DND-41 (cell line): Measurements from ENCODE around the gene DENND6A.
"Not testable (repeated sequence)": the region's sequence is repeated elsewhere in the genome, so short reads cannot be mapped to it uniquely, and the experiment has no call there.

Experiments
- ATAC-seq: fragments of 200-7000 bp; cut with Tn5 transposase; 3 replicates; pipeline ENCODE4 v1.9.1; 2021; ENCODE audit warnings: low read depth; ENCODE audit not compliant: insufficient read depth
- DNase-seq: peaks from one replicate; pipeline ENCODE4 v3.0.0-alpha.2; 2020
- H2AFZ ChIP-seq: 2 replicates; pipeline ENCODE4 v1.6.0; 2012; ENCODE audit warnings: low read depth, low read length
- H3K27ac ChIP-seq: 2 replicates; pipeline ENCODE4 v1.5.1; 2012; ENCODE audit warnings: low read length, inconsistent platforms
- H3K27me3 ChIP-seq: fragments of 200-600 bp; sonication (generic); 2 replicates; pipeline ENCODE4 v1.6.0; 2012; ENCODE audit warnings: low read length, mild to moderate bottlenecking, inconsistent platforms; ENCODE audit not compliant: insufficient read depth, poor library complexity
- H3K36me3 ChIP-seq: 2 replicates; pipeline ENCODE4 v1.5.1; 2012; ENCODE audit warnings: low read length, inconsistent platforms; ENCODE audit not compliant: insufficient read depth
- H3K4me1 ChIP-seq: 2 replicates; pipeline ENCODE4 v1.5.1; 2012; ENCODE audit warnings: mild to moderate bottlenecking, low read length; ENCODE audit not compliant: insufficient read depth
- H3K4me2 ChIP-seq: 2 replicates; pipeline ENCODE4 v1.6.0; 2012; ENCODE audit warnings: mild to moderate bottlenecking, moderate library complexity, low read length, inconsistent platforms; ENCODE audit not compliant: insufficient read depth
- H3K4me3 ChIP-seq, 2 experiments: fragments of 200-600 bp in 1 of 2; shearing (Covaris generic) in 1 of 2; 2 replicates each; pipeline ENCODE4 v1.5.1; 2012 to 2016; ENCODE audit warnings: inconsistent platforms in 2 of 2, low read length in 2 of 2, mild to moderate bottlenecking in 2 of 2, low read depth in 1 of 2, moderate library complexity in 1 of 2
- H3K79me2 ChIP-seq: 2 replicates; pipeline ENCODE4 v1.6.0; 2012; ENCODE audit warnings: low read length, inconsistent platforms; ENCODE audit not compliant: insufficient read depth
- H3K9ac ChIP-seq: 2 replicates; pipeline ENCODE4 v1.6.0; 2012; ENCODE audit warnings: low read depth, mild to moderate bottlenecking, inconsistent platforms, low read length, moderate library complexity
- H3K9me3 ChIP-seq: 2 replicates; pipeline ENCODE4 v1.5.1; 2012; ENCODE audit warnings: low read length, moderate library complexity, mild to moderate bottlenecking, inconsistent platforms; ENCODE audit not compliant: insufficient read depth, severe bottlenecking
- H4K20me1 ChIP-seq: 2 replicates; pipeline ENCODE4 v1.6.0; 2012; ENCODE audit warnings: low read length; ENCODE audit not compliant: insufficient read depth
- EZH2 ChIP-seq: IDR thresholded peaks from 3 replicates; pipeline ENCODE4 v1.6.1; 2012; ENCODE audit warnings: borderline replicate concordance, low read depth, mild to moderate bottlenecking, moderate library complexity, low read length, inconsistent platforms; ENCODE audit not compliant: severe bottlenecking
- TF ChIP-seq, protein P1 (sequence below): IDR thresholded peaks from 2 replicates; pipeline ENCODE4 v1.5.1; 2012; ENCODE audit warnings: borderline replicate concordance, low read length, moderate library complexity, mild to moderate bottlenecking; ENCODE audit not compliant: poor library complexity, severe bottlenecking; ENCODE audit errors: extremely low read depth

Gene DENND6A

GRCh38 chr3:57694146-57694545 lies 1.3 kb upstream of the DENND6A start:
- Histone ChIP-seq H3K27me3 (no peaks in the 10 kb centered on the region), H3K9me3 (no peaks in the 10 kb centered on the region), H2AFZ (peak overlapping the region; percentile 77), H3K4me3 (no peak overlapping the region), H4K20me1 (peaks cover 26% of the 10 kb centered on the region), H3K79me2 (peaks cover 46% of the 10 kb centered on the region), H3K4me2 (peak overlapping the region; percentile 83; the same call in 1 of the 2 replicates), H3K27ac (no peak overlapping the region), H3K9ac (no peak overlapping the region), H3K4me1 (peaks cover 38% of the 10 kb centered on the region), H3K36me3 (peaks cover 7% of the 10 kb centered on the region; the same call in 1 of the 2 replicates)
- ATAC-seq (no peak), DNase-seq (no peak)
- TF ChIP-seq EZH2 = no peak
- TF ChIP-seq, protein P1, sequence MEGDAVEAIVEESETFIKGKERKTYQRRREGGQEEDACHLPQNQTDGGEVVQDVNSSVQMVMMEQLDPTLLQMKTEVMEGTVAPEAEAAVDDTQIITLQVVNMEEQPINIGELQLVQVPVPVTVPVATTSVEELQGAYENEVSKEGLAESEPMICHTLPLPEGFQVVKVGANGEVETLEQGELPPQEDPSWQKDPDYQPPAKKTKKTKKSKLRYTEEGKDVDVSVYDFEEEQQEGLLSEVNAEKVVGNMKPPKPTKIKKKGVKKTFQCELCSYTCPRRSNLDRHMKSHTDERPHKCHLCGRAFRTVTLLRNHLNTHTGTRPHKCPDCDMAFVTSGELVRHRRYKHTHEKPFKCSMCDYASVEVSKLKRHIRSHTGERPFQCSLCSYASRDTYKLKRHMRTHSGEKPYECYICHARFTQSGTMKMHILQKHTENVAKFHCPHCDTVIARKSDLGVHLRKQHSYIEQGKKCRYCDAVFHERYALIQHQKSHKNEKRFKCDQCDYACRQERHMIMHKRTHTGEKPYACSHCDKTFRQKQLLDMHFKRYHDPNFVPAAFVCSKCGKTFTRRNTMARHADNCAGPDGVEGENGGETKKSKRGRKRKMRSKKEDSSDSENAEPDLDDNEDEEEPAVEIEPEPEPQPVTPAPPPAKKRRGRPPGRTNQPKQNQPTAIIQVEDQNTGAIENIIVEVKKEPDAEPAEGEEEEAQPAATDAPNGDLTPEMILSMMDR = no peak

- peak overlapping the region; percentile 83 for H3K4me2 ChIP-seq
- peak overlapping the region; percentile 88 for H3K27ac ChIP-seq
- H3K9ac ChIP-seq = peak overlapping the region; percentile 90
- peaks cover 67% of the 10 kb centered on the region for H3K79me2 ChIP-seq
- not testable (repeated sequence) for H3K27me3 ChIP-seq, ATAC-seq, DNase-seq, H3K9me3 ChIP-seq, H2AFZ ChIP-seq
- peaks cover 47% of the 10 kb centered on the region for H3K4me1 ChIP-seq
- H4K20me1 ChIP-seq = peaks cover 45% of the 10 kb centered on the region
- peaks cover 13% of the 10 kb centered on the region for H3K36me3 ChIP-seq
- H3K4me3 ChIP-seq = peak overlapping the region; percentile 35 to 75; a peak in 3 of 4 replicates
These were observed 813 bp downstream of the DENND6A start for GRCh38 chr3:57692133-57692395.

- ATAC-seq (no peak), DNase-seq (peak; percentile 21)
- H3K4me1 ChIP-seq = peaks cover 47% of the 10 kb centered on the region
- peak overlapping the region; percentile 35 to 75 for H3K4me3 ChIP-seq
- TF ChIP-seq, protein P1 = no peak
- TF ChIP-seq EZH2 = no peak
- H4K20me1 ChIP-seq = peaks cover 50% of the 10 kb centered on the region
- peaks cover 13% of the 10 kb centered on the region for H3K36me3 ChIP-seq
- H2AFZ ChIP-seq = no peak overlapping the region; the same call in 1 of the 2 replicates
- peak overlapping the region; percentile 83 for H3K4me2 ChIP-seq
- H3K27ac ChIP-seq = peak overlapping the region; percentile 88
- H3K79me2 ChIP-seq = peaks cover 72% of the 10 kb centered on the region
- H3K27me3 ChIP-seq = no peaks in the 10 kb centered on the region
- peak overlapping the region; percentile 90 for H3K9ac ChIP-seq
- no peaks in the 10 kb centered on the region for H3K9me3 ChIP-seq
These were observed 1.3 kb downstream of the DENND6A start for GRCh38 chr3:57691411-57692132.

- H3K36me3 ChIP-seq = peaks cover 24% of the 10 kb centered on the region
- no peak overlapping the region for H3K9ac ChIP-seq
- H3K4me3 ChIP-seq = peak overlapping the region in 1 of 2 experiments; percentile 19; a peak in 1 of 4 replicates
- peaks cover 53% of the 10 kb centered on the region for H3K4me1 ChIP-seq
- no peak for ATAC-seq
- H3K79me2 ChIP-seq = peaks cover 92% of the 10 kb centered on the region
- H2AFZ ChIP-seq = no peak overlapping the region
- TF ChIP-seq EZH2 = no peak
- TF ChIP-seq, protein P1 = peak; percentile 25
- H3K27ac ChIP-seq = no peak overlapping the region
- no peak for DNase-seq
- no peaks in the 10 kb centered on the region for H3K9me3 ChIP-seq
- H3K27me3 ChIP-seq = no peaks in the 10 kb centered on the region
- H3K4me2 ChIP-seq = peak overlapping the region; percentile 83
- peaks cover 69% of the 10 kb centered on the region for H4K20me1 ChIP-seq
These were observed 3.4 kb downstream of the DENND6A start for GRCh38 chr3:57689367-57690053.
